Fibroblast of skin of abdomen (primary cell): ENCODE measurements around the gene DGKZ. TPM values are rescaled to one million over a fixed set of nuclear protein-coding genes. Genes with fewer than 3 reads are reported as not detected.
"Not testable (repeated sequence)": the region's sequence is repeated elsewhere in the genome, so short reads cannot be mapped to it uniquely, and the experiment has no call there.

Source experiments
- DNase-seq: peaks from one replicate; pipeline ENCODE4 v3.0.0-alpha.2; 2013
- polyA plus RNA-seq, 2 experiments: library from polyadenylated mRNA; unstranded; fragments of 120-200 nt; gene quantifications; one replicate each; pipeline ENCODE4 v1.2.1, GENCODE V29; 2013; ENCODE audit not compliant: insufficient read length in 2 of 2

DGKZ gene, protein sequence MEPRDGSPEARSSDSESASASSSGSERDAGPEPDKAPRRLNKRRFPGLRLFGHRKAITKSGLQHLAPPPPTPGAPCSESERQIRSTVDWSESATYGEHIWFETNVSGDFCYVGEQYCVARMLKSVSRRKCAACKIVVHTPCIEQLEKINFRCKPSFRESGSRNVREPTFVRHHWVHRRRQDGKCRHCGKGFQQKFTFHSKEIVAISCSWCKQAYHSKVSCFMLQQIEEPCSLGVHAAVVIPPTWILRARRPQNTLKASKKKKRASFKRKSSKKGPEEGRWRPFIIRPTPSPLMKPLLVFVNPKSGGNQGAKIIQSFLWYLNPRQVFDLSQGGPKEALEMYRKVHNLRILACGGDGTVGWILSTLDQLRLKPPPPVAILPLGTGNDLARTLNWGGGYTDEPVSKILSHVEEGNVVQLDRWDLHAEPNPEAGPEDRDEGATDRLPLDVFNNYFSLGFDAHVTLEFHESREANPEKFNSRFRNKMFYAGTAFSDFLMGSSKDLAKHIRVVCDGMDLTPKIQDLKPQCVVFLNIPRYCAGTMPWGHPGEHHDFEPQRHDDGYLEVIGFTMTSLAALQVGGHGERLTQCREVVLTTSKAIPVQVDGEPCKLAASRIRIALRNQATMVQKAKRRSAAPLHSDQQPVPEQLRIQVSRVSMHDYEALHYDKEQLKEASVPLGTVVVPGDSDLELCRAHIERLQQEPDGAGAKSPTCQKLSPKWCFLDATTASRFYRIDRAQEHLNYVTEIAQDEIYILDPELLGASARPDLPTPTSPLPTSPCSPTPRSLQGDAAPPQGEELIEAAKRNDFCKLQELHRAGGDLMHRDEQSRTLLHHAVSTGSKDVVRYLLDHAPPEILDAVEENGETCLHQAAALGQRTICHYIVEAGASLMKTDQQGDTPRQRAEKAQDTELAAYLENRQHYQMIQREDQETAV
- 41.4 TPM for polyA plus RNA-seq (2013, experiment 1 of 2; ENCODE audit: insufficient read length)
- polyA plus RNA-seq (2013, experiment 2 of 2; ENCODE audit: insufficient read length) = 50.7 TPM

DNA sequence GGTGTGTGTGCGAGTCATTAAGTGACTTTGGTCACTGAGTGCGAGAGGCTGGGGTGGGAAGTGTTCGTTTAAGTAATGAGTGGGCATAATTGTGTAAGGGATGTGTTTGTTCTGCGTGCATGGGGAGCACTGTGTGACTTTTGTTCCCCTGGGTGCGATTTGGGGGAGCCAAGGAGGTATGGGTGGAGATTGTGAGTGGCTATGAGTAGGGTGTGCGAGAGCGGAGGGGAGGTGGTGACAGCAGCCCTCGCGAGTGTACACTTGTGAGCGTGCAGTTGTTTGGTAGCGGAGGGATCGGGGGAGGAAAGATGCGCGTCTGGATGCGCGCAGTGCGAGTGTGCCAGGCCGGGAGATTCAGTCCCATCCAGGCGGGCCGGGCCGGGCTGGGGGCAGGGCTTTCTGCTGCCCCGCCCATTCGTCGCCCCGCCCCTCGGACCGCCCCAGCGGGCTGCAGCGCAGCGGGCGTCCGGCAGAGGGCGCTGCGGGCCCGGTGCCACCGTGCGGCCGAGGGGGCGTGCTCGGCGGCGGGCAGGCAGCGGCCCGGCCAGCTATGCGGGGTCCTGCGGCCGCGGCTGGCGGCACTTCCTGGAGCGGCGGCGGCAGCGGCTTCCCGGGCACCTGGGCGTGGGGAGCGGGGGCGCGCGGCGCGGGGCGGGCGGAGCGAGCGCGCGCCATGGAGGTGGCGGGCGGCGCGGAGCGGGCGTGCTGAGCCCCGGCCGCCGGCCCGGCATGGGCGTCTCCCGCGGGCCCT is at the start of gene DGKZ:
TSS of gene DGKZ (plus strand) at position 578 of the 751 bp plus-strand sequence. CDS start 197 bp downstream, outside the sequence.
- peak; percentile 80 for DNase-seq

DNA sequence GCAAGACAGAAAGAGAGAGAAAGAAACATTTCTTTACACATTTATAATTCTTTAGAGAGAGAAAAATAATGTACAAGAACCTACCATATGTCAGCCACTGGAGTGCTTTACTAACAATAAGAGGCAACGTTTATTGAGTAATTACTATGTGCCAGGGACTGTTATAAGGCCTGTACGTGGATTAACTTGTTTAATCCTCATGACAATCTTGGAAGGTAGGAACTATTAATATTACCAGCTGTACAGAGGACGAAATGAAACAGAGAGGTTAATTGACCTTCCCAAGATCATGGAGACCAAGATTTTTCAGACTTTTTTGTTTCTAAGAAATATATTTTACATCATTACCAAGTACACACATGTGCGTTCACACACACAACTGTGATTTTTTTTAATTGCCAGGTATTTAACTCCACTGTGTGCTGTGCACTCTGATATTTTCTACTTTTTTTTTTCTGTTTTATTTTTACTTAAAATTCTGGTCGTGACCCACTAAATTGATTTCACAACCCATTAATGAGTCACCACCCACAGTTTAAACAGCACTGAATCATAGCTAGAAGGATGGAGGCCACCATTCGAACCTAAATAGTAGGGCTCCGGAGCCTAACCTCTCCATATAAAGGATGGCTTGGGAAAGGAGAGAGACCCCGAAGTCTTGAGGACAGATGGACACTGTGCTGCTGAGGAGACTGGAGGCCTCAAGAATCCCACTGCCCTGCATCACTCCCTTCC is 48.4 kb upstream of the DGKZ start:
- peak; percentile 83 for DNase-seq

DNA sequence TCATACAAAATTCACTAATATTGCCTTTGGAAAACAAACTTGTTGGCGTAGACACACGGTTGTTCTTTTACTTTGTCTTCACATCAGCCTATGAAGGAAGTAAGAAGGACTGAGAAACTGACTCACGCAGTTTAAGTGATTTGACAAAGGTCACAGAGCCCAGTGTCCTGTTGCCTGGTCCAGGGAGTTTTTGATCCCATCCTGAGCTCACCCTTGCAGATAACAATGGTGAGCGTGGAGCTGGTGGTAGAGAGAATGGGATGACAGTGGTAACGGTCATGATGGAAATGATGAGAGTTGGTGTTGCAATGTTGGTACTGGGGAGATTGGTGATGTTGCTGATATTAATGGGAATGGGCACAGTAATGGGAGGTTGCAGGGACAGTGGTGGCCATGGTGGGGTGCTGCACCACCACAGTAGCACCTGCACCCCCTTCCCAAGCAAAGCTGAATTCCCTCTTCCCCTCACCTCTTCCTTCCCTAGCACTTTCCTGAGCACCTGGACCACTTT is 47.8 kb upstream of the DGKZ start:
- DNase-seq = no peak

DNA sequence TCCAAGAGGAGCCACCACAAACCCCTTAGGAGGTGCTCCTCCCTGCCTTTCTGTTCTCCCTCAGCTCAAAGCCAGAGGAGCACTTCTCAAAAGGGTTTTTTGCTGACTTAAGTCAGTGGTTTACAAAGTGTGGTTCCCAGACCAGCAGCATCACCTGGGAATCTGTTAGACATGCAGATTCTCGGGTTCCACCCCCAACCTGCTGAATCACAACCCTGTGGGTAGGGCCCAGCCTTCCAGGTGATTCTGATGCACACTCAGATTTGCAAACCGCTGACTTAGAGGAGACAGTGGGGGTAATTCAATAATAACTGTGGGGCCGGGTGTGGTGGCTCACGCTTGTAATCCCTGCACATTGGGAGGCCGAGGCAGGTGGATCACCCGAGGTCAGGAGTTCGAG is 47.0 kb upstream of the DGKZ start:
- no peak for DNase-seq

GRCh38 chr11:46302866-46303265 is 44.4 kb upstream of the DGKZ start:
- DNase-seq = no peak

GRCh38 chr11:46304036-46304435 is 43.2 kb upstream of the DGKZ start:
- not testable (repeated sequence) for DNase-seq

- DNase-seq = no peak
These were observed 42.6 kb upstream of the DGKZ start for GRCh38 chr11:46304605-46305179.

DNA sequence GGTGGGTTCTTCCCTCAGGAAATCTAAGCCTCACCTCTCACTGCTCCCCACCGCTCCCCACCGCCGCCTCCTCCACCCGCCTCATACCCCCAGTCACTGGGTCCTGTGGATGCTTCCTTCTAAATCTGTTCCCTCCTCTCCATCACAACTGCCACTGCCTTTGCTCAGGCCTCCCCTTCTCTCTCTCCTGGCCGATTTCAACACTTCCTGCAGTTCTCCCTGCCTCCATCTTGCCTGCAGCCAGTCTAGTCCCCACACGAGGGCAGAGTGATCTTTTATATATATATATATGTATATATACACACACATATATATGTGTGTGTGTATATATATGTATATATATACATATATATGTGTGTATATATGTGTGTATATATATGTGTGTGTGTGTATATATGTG is 42.0 kb upstream of the DGKZ start:
- DNase-seq = peak; percentile 67

GRCh38 chr11:46306296-46306853 is 40.9 kb upstream of the DGKZ start:
- no peak for DNase-seq

DNA sequence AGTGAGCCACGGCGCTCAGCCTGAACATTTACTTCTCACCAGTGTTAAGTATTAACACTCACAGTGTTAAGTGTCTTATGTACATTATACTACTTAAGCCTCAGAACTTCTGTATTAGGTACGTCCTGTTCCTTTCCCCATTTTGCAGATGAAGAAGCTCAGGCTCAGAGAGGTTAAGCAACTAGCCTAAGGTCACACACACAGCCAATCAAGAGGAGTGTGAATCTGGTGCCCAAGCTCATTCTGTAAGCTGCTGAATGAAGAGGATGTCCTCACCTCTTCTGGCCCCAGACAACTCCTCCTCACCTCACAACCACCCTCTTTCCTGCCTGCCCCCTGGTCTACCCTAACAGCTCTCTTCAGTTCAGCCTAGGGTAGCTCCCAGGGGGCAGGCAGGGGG is 39.9 kb upstream of the DGKZ start:
- no peak for DNase-seq

DNA sequence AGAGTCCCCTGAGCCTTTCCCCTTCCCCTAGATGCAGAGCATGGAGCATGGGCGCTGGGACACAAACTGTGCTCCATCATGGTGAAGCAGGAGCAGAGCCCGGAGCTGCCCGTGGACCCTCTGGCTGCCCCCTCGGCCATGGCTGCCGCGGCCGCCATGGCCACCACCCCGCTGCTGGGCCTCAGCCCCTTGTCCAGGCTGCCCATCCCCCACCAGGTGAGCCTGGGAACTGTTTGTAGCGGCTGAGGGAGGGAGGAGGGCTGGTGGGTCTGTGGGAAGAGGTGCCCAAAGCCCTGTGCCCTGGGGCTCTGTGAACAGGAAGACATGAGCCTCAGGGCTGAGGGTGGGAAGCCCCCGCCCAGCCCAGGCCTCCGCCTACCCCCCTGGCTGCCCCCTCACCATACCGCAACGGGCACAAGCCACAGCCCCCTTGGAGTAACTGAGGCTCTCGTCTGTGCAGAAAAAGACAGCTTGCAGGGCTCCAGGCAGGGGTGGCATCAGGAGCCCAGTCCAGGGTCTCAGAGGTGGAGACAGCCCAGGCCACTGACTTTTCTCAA is 39.4 kb upstream of the DGKZ start:
- no peak for DNase-seq

DNA sequence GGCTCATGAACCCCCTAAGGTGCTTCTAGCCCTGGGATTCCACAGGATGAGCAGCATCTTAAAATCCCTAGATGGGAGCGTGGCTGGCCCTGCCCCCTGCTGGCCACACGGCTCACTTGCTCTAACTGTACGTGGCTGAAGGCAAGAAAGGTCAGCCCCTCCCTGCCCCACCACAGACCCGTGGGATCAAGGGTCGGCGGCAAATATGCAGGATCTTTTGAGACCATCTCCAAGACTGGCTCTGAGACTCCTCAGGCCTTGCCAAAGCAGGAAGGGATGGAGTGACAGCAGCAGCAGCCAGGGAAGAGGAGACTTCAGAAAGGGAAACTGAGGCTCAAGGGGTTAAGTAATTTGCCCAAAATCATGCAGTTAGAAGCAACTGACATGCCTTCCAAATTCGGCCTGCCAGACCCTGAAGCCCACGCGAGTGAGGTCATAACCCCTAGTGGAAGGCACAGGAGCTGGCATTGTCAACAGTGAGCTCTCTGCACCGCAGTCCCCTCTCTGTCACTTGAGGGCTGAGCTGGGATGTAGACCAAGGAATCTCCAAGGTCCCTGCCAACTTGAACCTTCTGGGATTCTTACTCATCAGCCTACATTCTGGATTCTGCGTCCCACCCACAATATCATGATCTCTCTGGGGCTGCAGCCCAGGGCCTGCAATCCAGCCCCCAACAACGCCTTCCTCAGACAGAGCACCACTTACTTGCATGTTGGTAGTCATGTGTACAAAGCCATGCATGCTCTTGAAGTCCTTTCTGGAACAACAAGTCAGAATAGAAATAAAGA is 38.4 kb upstream of the DGKZ start:
- peak; percentile 56 for DNase-seq

DNA sequence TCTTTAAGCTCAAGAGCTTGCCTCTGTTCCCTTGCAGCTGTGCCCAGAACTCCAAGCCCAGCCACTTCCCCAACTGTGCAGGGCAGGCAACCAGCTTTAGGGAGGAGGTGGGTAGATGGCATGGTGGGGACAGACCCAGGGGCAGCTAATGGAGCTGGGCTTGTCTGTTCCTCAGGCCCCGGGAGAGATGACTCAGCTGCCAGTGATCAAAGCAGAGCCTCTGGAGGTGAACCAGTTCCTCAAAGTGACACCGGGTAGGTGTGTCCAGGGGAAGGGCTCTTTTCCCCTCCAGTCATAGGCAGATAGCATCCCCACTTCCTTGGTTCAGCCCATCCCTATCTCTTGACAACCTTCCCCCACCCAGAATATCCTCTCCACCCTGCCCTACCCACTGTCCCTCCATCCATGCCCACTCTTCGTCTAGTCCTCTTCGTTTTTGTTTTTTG is 37.4 kb upstream of the DGKZ start:
- DNase-seq = no peak

- peak; percentile 77 for DNase-seq
These were observed 32.1 kb upstream of the DGKZ start for GRCh38 chr11:46315033-46315738.

- no peak for DNase-seq
These were observed 31.3 kb upstream of the DGKZ start for GRCh38 chr11:46315783-46316563.

GRCh38 chr11:46319074-46319453 is 28.2 kb upstream of the DGKZ start:
- DNase-seq = no peak

GRCh38 chr11:46321757-46322156 is 25.5 kb upstream of the DGKZ start:
- DNase-seq = no peak

GRCh38 chr11:46322759-46323158 is 24.5 kb upstream of the DGKZ start:
- DNase-seq = peak; percentile 46
